ENCODE data around the gene TENT5C.
"Not testable (repeated sequence)": the region's sequence is repeated elsewhere in the genome, so short reads cannot be mapped to it uniquely, and the experiment has no call there.

TENT5C gene

DNA sequence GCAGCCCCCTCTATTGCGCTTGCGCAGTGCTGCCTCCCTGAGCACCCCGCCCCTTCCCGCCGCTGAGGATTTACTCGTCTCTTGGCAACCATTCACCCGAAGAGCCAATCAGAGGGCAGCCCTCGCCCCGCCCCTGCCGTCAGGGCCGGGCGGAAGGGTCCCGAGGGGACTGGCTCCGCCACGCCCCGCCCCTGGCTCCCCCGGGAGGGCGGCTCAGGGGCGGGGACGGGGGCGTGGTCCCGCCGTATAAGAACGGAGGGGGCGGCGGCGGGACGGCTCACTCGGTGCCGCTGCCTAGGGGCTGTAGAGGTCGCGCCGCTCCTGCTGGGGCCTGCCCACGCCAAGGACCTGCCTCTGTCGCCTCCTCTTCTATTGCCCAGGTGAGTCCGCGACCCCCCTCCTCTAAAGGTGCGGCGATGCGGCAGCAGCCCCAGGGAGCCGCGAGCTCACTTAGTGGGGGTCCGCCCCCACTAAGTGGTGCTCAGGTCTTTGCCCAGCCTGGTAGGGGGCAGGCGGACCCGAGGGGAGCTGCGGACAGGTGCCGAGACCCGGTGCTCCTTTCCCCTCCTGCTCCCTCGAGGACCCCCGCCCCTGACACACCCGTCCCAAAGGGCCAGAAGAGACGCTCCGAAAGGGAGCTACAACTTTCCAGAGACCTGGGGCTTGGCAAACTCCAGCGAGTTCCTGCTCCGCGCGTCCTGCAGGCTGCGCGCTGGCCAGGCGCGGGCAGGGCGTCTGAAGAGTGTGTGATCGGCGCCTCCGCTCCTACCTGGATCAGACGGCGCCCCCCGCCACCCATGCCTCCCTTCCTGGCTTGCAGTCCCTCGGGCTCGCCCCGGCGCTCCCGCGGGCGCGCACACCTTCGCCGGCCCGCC, at the start of gene TENT5C:
Gene TENT5C, plus strand, starts transcription at position 275 of the 875 bp plus-strand sequence. CDS start 16,821 bp downstream, outside the sequence.
- peak; percentile 97 for DNase-seq

DNA sequence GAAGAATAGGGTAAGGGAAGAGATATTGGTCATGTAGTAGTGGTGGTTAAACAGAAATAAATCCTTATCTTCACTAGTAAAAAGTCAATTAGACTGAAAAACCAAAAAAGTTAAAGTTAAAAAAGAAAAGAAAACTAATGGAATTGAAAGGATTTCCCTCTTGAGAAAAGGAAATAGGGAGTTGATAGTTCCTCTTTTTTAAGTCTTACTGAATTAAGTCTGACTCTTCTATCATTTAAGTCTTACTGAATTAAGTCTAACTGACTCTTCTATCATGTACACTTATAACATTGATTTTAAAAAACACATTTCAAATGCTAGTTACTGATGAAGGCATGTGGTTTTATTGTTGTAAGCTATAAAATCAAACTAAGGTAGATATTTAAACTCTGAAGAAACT, 49.5 kb upstream of the TENT5C start:
- no peak for DNase-seq

DNA sequence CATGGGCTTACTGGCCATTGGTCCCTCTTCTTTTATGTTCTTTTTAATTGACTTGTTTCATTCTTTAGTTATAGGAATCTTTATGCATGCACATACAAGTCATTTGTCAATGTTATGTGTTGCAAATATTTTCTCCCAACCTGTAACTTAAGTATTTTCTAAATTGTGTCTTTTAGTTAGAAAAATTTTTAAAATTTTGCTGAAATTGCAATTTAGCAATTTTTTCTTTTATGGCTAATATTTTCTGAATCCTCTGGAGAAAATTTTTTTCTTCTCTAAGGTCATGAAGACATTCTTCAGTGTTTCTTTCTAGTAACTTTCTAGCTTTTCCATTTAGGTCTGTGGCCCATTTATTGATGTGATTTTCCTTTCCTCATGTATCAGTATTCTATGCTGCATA, 48.9 kb upstream of the TENT5C start:
- DNase-seq: no peak

DNA sequence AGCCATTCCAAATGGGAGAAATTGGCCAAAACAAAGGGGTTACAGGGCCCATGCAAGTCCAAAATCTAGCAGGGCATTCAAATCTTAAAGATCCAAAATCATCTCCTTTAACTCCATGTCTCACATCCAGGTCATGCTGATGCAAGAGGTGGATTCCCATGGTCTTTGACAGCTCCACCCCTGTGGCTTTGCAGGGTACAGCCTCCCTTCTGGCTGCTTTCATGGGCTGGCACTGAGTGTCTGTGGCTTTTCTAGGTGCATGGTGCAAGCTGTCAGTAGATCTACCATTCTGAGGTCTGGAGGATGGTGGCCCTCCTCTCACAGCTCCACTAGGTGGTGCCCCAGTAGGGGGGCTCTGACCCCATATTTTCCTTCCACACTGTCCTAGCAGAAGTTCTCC, 47.4 kb upstream of the TENT5C start:
- not testable (repeated sequence) for DNase-seq

DNA sequence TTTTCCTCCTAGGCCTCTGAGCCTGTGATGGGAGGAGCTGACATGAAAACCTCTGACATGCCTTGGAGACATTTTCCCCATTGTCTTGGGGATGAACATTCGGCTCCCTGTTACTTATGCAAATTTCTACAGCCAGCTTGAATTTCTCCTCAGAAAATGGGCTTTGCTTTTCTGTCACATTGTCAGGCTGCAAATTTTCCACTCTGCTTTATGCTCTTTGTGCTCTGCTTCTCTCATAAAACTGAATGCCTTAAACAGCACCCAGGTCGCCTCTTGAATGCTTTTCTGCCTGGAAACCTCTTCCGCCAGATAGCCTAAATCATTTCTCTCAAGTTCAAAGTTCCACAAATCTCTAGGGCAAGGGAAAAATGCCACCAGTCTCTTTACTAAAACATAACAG, 46.7 kb upstream of the TENT5C start:
- DNase-seq: no peak

DNA sequence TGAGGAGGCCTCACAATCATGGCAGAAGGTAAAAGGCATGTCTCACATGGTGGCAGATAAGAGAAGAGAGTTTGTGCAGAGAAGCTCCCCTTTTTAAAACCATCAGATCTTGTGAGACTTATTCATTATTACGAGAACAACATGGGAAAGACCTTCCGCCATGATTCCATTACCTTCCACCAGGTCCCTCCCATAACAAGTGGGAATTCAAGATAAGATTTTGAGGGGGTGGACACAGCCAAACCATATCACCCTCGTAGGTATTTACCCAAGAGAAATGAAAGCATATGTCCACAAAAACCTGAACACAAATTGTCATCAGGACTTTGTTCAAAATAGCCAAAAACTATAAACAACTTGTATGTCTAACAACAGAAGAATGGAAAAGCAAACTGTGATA, 45.9 kb upstream of the TENT5C start:
- no peak for DNase-seq

DNA sequence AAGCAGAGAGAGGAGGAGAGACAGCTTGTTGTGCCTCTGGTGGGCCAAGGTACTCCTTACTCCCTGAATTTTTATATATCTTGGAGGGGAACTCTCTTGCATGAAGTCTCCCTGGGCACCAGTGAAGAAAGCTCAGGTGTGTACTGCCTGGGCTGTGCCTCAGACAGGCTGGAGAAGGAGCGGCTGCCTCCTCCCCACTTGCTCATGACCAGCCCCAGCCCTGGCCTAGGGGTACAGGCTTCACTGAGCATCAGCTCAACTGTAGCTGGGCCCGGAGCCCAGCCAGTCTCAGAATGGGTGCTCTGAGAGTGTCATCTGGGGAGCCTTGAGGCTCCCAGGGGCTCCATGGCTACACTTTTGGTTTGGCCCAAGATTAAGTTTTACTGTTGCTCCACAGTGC, 44.8 kb upstream of the TENT5C start:
- no peak for DNase-seq

DNA sequence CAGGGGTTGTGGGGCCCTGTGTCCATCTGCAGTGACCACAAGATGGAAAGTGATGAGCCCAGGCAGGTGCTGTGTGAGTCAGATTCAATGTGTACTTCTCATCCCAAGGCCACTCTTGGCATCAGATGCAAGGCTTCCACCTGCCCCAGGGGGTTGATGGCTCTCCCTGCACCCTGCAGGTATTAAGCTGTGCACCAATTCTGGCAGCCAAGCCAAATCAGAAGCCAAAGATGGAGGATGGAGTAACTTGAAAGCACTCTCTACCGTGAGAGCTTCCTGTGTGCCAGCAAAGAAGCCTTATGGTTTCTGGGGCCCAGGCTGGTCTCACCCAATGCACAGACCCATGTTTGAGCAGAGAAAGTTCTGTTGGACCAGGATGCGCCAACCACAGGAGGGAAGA, 44.3 kb upstream of the TENT5C start:
- DNase-seq: no peak

DNA sequence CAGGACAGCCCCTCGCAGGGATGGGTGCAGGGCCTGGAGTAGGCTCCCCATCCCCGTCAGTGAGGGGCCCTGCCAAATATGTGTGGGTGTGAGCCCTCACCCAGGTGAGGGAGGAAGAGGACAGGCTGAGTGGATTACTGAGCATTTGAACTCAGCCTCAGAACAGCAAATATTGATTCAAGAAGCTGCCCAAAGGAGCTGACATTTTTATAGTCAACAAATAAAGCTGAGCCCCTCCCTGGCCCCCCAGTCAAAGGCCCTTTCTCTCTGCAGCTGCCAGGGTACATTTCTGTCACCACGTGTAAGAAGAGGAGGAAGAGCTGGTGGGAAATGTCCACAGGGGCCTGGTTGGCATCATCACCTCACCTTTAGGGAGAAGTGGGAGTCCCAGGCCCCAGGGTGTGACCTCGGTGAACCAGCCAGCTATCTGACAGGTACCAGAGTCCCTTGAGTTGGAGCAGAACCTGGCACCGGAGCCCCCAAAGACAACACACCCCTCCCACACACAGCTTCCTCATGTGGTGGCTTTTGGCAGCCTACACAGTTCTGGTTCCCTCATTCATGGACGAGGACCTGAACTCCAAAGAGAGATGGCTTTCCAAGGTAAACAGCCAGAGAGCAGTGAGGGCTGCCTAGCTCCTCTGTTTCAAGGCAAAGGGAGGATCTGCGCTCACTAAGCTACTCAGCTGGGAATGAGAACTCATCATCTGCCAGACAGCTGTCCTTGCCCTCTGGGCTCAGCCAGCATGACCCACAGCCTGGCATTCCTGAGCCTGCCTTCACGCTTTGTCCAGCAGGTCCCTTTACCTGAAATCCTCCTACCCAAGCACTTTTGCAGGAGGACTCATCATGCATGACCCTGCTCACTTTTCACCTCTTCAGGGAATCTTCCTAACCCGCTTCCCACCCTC, 43.0 kb upstream of the TENT5C start:
- DNase-seq: no peak

DNA sequence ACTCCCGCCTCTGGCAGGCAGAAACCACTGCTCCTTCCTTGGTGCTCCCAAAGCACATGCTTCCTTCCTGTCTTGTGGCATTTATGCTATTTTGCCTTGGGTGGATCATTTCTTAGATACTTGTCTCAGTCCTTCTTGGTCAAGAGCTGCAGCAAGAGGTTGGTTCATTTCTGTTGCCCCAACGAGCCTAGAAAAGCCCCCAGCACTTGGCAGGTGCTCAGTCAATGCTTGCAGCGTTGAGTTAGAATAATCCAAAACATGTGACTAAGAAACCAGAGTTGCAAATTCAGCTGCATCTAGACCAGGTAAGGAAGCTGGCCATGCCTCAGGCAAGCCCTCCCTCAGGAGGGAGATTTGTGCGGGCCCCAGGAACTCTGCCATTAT, 42.4 kb upstream of the TENT5C start:
- no peak for DNase-seq

DNA sequence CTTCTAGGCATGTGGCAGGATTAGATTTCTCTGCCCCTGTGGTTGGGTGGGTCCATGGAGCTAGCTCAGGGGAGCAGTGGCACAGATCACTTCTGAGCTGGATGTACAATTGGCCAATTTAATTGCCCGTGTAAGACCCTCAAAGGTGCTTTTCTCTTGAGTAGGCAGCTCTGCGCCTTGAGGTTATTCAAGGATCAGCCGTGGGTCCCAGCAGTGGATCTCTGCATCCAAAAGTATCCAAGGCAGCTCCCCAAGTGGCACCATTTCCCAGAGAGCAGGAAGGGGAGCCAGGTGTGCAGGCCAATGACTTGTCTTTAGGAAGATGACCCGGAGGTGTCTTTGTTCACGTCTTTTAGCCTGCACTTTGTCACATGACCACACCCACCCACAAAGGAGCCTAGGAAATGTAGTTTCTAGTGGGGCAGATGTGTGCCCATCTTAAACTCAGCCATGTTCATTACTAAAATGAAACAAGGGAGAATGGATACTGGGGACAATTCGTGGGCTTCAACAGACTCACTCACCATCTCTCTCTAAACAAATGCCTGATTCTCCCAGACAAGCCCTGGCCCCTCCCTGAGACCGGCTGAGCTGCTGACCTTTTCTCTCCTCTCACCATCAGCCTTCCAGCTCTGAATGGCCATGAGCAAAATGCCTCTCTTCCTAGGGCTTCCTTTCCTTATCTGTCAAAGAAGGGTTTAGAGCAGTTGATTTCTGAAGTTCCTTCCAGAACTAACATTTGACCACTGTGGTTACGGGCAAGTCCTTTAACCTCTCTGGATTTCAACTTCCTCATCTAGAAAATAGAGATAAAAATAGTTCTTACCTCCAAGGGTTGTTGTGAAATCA, 41.4 kb upstream of the TENT5C start:
- DNase-seq: no peak

DNA sequence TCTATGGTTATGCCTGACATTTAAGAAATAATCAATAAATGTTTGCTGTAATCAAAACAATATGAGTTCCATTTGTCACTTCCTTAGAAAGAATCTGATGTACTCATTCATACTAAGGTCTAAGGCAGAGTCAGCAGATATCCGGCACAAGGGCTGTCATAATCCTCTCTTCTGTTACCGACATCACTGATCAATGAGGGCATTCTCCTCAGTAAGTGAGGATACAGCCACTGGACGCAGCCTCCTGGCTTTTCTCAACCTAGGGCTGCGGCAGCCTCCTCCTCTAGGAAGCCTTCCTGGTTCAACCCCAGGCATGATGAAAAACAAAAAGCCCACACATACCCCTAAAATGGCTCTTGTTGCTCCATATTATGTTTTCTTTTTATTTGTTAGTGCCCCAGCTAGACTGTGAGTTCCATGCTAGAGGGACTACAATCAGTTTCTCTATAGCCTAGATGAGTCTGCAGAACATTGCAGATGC, 40.7 kb upstream of the TENT5C start:
- DNase-seq: no peak

DNA sequence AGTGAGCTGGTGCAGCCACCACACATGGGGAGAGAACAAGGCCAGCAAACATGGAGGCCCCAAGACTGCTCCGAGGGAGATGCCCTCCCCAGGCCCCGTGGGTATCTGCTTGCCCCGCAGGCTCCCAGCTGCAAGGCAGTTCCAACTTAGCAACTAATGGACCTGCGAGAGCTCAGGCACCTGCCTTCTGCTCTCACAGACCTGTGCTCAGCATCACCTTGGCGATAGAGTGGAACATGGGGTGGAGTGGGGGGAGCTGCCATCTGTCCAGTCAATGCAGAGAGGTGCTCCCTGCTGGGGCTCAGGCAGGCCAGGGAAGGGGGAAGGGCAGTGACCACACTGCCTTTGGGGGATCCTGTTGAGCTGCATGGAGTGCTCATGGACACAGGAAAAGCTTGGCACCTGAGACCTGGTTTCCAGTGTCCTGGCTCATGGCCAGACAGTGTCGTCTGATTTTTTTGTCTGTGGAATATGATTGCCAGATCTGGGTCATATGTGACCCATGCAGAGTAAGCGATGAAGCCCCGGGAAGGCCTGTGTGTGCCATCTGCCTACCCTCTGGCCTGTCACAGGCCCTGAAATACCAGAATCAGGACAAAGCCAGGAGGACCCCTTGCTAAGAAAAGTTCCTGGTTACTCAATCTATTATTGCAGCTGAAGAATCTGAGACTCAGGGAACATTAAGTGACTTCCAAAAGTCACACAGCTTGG, 39.9 kb upstream of the TENT5C start:
- no peak for DNase-seq

DNA sequence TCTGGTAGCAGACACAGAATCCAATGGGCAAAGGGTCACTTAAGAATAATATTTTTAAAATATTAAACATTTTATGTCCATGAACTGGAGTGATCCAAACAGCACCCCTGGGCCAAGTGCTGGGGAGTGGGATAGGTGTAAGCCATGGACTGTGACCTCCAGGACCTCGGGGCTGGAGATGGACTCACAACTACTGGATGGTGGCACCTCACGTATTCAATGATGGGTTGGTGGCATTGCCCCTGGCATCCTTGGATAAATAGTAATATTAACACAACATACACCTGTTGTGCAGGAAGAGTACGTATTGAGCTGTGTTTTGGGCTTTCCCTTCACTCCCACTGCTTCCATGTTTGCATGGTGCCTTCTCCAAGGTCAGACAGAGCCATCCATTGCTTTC, 39.3 kb upstream of the TENT5C start:
- DNase-seq: no peak

DNA sequence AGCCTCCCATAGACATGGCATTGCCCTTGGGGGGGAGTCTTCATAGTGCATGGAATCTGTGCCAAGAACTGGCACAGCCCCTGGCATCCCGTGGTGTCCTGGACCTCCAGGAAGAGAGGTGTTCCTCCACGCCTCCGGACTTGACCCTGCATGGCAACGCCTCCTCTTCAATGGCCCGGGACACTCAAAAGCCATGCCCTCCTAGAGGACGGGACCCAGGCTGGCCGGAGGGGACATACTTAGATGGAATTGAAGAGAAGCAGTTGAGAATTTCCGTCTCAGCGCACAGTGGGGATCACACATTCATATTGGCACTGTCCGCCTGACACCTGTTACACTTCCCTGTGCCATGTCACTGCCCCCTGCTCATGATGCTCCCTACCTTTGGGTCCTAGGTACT, 38.4 kb upstream of the TENT5C start:
- no peak for DNase-seq

DNA sequence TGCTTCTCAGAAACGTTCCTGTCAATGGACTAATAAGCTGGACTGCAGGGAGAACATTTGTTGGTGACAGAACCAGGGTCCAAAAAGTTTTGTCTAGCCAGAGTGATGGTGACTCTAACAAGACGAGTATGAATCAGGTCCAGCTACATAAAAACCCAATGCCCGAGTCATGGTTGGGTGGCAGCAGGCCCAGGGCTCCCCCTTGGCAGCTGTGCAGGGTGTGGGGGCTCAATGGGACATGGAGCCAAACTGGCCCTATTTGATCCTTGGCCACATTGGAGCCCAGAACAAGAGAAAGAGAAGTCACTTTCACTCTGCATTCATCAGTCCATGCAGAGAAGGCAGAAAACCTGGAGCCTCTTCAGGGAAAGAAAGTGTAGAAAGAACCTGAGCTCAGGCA, 37.9 kb upstream of the TENT5C start:
- DNase-seq: no peak

DNA sequence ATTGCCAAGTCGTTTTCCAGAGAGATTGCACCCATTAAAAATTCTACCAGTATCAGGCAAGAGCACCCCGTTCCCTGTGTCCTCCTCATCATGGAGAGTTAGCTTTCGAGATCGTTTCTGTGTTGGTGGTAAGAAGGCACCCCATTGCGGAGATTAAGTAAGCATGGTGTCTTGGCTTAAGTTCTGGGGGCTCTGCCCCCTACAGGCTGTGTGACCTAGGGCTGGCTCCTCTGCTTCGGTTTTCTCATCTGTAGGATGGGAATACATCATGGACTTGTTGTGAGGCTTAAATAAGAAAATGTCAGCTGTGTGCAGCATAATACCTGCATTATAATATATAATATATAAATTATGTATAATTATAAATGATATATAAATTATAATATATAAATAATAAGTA, 36.8 kb upstream of the TENT5C start:
- DNase-seq: no peak

DNA sequence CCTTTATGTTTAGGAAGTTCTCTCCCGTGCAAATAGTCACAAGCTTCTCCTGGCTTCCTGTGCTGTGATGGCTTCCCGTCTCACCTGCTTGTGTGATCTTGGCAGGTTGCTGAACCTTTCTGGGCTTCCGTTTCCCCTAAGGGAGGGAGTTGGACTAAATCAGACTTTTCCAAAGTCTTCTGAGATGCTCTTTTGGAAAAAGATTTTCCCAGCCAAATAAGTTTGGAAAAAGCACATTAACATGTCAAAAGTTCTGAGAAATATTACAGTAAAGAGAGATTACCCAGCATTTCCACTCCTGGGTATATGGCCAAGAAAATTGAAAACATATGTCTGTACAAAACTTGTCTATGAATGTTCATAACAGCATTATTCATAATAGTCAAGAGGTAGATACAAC, 36.0 kb upstream of the TENT5C start:
- DNase-seq: no peak

DNA sequence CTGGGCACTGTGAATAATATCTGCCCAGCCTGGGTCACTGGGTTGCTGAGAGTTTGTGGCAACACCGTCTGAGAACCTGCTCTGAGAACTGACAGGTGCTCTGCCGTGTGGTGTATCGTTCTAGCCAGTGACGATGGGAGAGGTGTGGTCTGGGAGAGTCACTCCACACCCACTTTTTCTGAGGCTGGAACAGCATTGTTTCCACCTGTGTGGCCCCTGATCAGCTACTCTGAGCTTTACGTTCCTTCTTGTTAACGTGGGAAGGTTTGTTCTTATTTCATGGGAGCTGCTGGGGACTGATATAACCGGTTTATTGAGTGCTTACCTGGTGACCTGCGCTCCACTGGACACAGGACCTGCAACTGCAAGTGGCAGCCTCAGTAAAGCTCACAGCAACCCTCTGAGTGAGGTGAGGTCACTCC, 34.8 kb upstream of the TENT5C start:
- no peak for DNase-seq

DNA sequence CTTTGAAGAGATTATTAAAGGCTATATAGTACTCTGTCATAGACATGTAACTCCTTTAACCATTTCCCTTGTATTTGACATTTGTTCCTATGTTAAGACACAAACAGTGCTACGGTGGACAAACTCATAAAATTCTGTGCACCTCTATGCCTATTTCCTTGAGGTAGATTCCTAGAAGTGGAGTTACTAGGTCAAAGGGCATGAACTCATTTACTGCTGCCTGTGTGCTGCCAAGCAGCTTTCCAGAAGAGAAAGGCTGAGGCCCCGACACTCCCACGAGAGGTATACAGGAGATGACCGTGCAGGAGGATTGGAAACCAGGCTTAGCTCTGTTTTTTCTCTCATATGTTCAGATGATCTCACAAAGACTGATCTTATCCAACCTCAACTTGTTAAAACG, 34.4 kb upstream of the TENT5C start:
- DNase-seq: no peak

DNA sequence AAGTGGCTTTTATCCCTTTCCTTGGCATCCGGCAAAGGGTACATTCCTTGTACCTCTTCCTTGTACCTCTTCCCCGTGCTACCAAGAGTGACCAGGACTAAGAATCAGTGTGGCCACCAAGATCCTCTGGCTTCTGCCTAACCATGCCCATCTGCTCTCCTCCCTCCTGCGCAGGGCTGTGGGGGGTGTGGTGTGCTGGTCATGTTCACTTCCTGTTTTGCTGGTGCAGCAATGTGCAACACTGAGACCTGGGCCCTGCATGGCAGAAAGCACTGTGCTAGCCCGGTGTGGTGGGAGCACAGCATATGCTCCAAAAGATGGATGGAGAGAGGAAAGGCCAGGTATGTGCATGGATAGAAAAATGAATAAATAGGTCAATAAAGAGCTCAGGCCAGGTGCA, 33.3 kb upstream of the TENT5C start:
- no peak for DNase-seq

DNA sequence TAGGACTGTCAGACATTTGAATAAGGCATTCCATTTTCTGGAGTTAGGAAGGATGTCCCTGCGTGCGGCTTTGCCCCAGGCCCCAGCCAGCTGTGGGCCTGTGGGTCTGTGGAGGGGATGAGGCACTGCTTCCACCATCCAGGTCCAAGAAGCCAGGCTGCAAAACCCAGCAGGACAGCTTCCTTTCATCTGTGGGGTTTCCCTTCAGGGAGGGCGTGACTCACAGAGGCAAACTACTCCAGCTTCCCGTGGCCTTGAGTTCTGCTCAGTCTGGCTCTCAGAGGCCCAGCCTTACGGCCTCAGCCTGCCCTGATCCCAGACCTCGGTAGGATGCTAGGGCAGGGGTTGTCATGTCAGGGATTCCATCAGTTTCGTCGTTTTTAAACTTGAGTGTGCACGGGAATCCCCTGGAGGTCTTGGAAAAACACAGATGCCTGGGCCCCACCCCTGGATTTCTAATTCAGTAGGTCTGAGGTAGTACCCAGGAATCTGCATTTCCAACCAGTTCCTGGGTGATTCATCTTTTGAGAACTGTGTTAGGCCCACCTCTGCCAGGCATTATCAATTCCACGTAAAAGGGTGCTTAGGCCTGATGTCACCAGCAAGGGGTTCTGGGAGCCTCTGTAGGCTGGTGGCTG, 32.3 kb upstream of the TENT5C start:
- no peak for DNase-seq
